ENCODE measurements around the gene ITGA11.
"Not testable (repeated sequence)": the region's sequence is repeated elsewhere in the genome, so short reads cannot be mapped to it uniquely, and the experiment has no call there.

Gene ITGA11

GRCh38 chr15:68424754-68425390, 7.1 kb downstream of the ITGA11 start:
- DNase-seq: no peak

GRCh38 chr15:68423359-68424296, 8.3 kb downstream of the ITGA11 start:
- no peak for DNase-seq

GRCh38 chr15:68422403-68423145, 9.4 kb downstream of the ITGA11 start:
- not testable (repeated sequence) for DNase-seq

GRCh38 chr15:68421798-68422402, 10.1 kb downstream of the ITGA11 start:
- DNase-seq: no peak

- DNase-seq: no peak
These were observed 10.8 kb downstream of the ITGA11 start for GRCh38 chr15:68421115-68421551.

GRCh38 chr15:68420186-68420684, 11.7 kb downstream of the ITGA11 start:
- no peak for DNase-seq

GRCh38 chr15:68419301-68420175, 12.4 kb downstream of the ITGA11 start:
- DNase-seq: no peak

- DNase-seq: no peak
These were observed 13.3 kb downstream of the ITGA11 start for GRCh38 chr15:68418611-68419161.

- no peak for DNase-seq
These were observed 14.1 kb downstream of the ITGA11 start for GRCh38 chr15:68417897-68418296.

- no peak for DNase-seq
These were observed 14.9 kb downstream of the ITGA11 start for GRCh38 chr15:68417051-68417450.

GRCh38 chr15:68416158-68416535, 15.8 kb downstream of the ITGA11 start:
- no peak for DNase-seq

GRCh38 chr15:68415501-68416157, 16.3 kb downstream of the ITGA11 start:
- no peak for DNase-seq

GRCh38 chr15:68415061-68415460, 16.9 kb downstream of the ITGA11 start:
- DNase-seq: no peak

GRCh38 chr15:68414591-68414990, 17.4 kb downstream of the ITGA11 start:
- DNase-seq: no peak

GRCh38 chr15:68414206-68414555, 17.8 kb downstream of the ITGA11 start:
- no peak for DNase-seq

GRCh38 chr15:68413363-68414205, 18.4 kb downstream of the ITGA11 start:
- DNase-seq: no peak

- DNase-seq: no peak
These were observed 19.7 kb downstream of the ITGA11 start for GRCh38 chr15:68412218-68412617.

- no peak for DNase-seq
These were observed 20.2 kb downstream of the ITGA11 start for GRCh38 chr15:68411735-68412134.

GRCh38 chr15:68411343-68411675, 20.7 kb downstream of the ITGA11 start:
- no peak for DNase-seq
